GM11168 (cell line): Measurements from ENCODE around the gene SFT2D2.

ENCODE experiments used
- in situ Hi-C: fragments of 300-500 bp; cut with MboI; formaldehyde crosslinking; loops from one replicate; pipeline ENCODE4 v1.12.0; 2022; ENCODE audit warnings: low sequenced_read_pairs; ENCODE audit not compliant: unreplicated experiment

Gene SFT2D2

GRCh38 chr1:168221275-168221674, 4.5 kb upstream of the SFT2D2 start:
- in situ Hi-C loops = no loop called here

GRCh38 chr1:168223261-168223660, 2.5 kb upstream of the SFT2D2 start:
- in situ Hi-C loops = no loop called here

GRCh38 chr1:168223681-168224540, 1.9 kb upstream of the SFT2D2 start:
- in situ Hi-C loops = no loop called here

GRCh38 chr1:168224991-168225390, 813 bp upstream of the SFT2D2 start:
- in situ Hi-C loops = no loop called here

GRCh38 chr1:168227620-168228019, 1.8 kb downstream of the SFT2D2 start:
- in situ Hi-C loops = no loop called here

- in situ Hi-C loops = no loop called here
Measured at GRCh38 chr1:168229893-168230292, 4.1 kb downstream of the SFT2D2 start.

GRCh38 chr1:168230709-168231108, 4.9 kb downstream of the SFT2D2 start:
- in situ Hi-C loops = no loop called here

GRCh38 chr1:168234846-168235547, 9.2 kb downstream of the SFT2D2 start:
- in situ Hi-C loops = no loop called here

- in situ Hi-C loops = no loop called here
Measured at GRCh38 chr1:168235548-168235885, 9.7 kb downstream of the SFT2D2 start.

- in situ Hi-C loops = no loop called here
Measured at GRCh38 chr1:168235937-168236336, 10.1 kb downstream of the SFT2D2 start.

GRCh38 chr1:168236836-168237611, 11.2 kb downstream of the SFT2D2 start:
- in situ Hi-C loops = no loop called here

- in situ Hi-C loops = no loop called here
Measured at GRCh38 chr1:168243198-168243597, 17.4 kb downstream of the SFT2D2 start.

GRCh38 chr1:168243636-168244212, 17.9 kb downstream of the SFT2D2 start:
- in situ Hi-C loops = no loop called here

- in situ Hi-C loops = no loop called here
Measured at GRCh38 chr1:168245042-168245441, 19.2 kb downstream of the SFT2D2 start.

GRCh38 chr1:168246506-168246905, 20.7 kb downstream of the SFT2D2 start:
- in situ Hi-C loops = no loop called here

- in situ Hi-C loops = no loop called here
Measured at GRCh38 chr1:168252204-168252733, 26.5 kb downstream of the SFT2D2 start.

- in situ Hi-C loops = no loop called here
Measured at GRCh38 chr1:168256164-168256563, 30.4 kb downstream of the SFT2D2 start.

GRCh38 chr1:168257397-168257796, 31.6 kb downstream of the SFT2D2 start:
- in situ Hi-C loops = no loop called here

- in situ Hi-C loops = no loop called here
Measured at GRCh38 chr1:168259567-168259966, 33.8 kb downstream of the SFT2D2 start.

- in situ Hi-C loops = no loop called here
Measured at GRCh38 chr1:168260393-168260792, 34.6 kb downstream of the SFT2D2 start.
